Hepatocyte (in vitro differentiated cells): ENCODE results near the gene ANKHD1. TPM values are rescaled to one million over a fixed set of nuclear protein-coding genes. Genes with fewer than 3 reads are reported as not detected.

Source experiments
- DNase-seq: peaks from one replicate; pipeline ENCODE4 v3.0.0-alpha.2; 2016; ENCODE audit warnings: low spot score
- H2AFZ ChIP-seq: fragments of 200-600 bp; sonication (generic); 2 replicates; pipeline ENCODE4 v1.6.0; 2016; ENCODE audit warnings: antibody characterized with exemption, mild to moderate bottlenecking
- H3K27ac ChIP-seq: fragments of 200-600 bp; sonication (generic); 2 replicates; pipeline ENCODE4 v1.5.1; 2016; ENCODE audit warnings: mild to moderate bottlenecking
- H3K27me3 ChIP-seq: fragments of 200-600 bp; sonication (generic); 2 replicates; pipeline ENCODE4 v1.6.1; 2016
- H3K36me3 ChIP-seq: fragments of 200-600 bp; sonication (generic); replicated peaks from 2 replicates; pipeline ENCODE4 v1.5.1; 2016; ENCODE audit warnings: low read depth; ENCODE audit not compliant: insufficient read depth
- H3K4me1 ChIP-seq: fragments of 200-600 bp; sonication (generic); 2 replicates; pipeline ENCODE4 v1.5.1; 2016; ENCODE audit warnings: mild to moderate bottlenecking, moderate library complexity; ENCODE audit not compliant: insufficient read depth
- H3K4me2 ChIP-seq: fragments of 200-600 bp; sonication (generic); 2 replicates; pipeline ENCODE4 v1.6.0; 2016
- H3K4me3 ChIP-seq: fragments of 200-600 bp; sonication (generic); 2 replicates; pipeline ENCODE4 v1.5.1; 2016; ENCODE audit warnings: mild to moderate bottlenecking
- H3K79me2 ChIP-seq: fragments of 200-600 bp; sonication (generic); 2 replicates; pipeline ENCODE4 v1.6.0; 2017; ENCODE audit warnings: mild to moderate bottlenecking
- H3K9me2 ChIP-seq: fragments of 200-600 bp; sonication (generic); replicated peaks from 2 replicates; pipeline ENCODE4 v1.6.0; 2017; ENCODE audit warnings: mild to moderate bottlenecking; ENCODE audit not compliant: insufficient read depth
- H3K9me3 ChIP-seq: fragments of 200-600 bp; sonication (generic); 2 replicates; pipeline ENCODE4 v1.5.1; 2016; ENCODE audit warnings: low read depth, mild to moderate bottlenecking
- H4K20me1 ChIP-seq: fragments of 200-600 bp; sonication (generic); 2 replicates; pipeline ENCODE4 v1.6.0; 2016; ENCODE audit warnings: mild to moderate bottlenecking; ENCODE audit not compliant: insufficient read depth, poor library complexity, severe bottlenecking
- CTCF ChIP-seq: fragments of 200-600 bp; sonication (generic); IDR thresholded peaks from 2 replicates; pipeline ENCODE4 v1.5.1; 2016; ENCODE audit warnings: antibody characterized with exemption, mild to moderate bottlenecking; ENCODE audit not compliant: poor library complexity
- EZH2 ChIP-seq: fragments of 200-600 bp; sonication (generic); IDR thresholded peaks from 2 replicates; pipeline ENCODE4 v1.6.1; 2016; ENCODE audit warnings: antibody characterized with exemption, mild to moderate bottlenecking, borderline replicate concordance
- EZH2phosphoT487 ChIP-seq: fragments of 200-600 bp; sonication (generic); IDR thresholded peaks from one replicate; pipeline ENCODE4 v1.6.1; 2018; ENCODE audit warnings: antibody characterized with exemption, mild to moderate bottlenecking, low read depth, moderate library complexity; ENCODE audit not compliant: unreplicated experiment, severe bottlenecking
- WGBS: methylation state at CpG from one replicate; pipeline ENCODE4 v1.1.6; 2016; ENCODE audit warnings: low lambda C conversion rate; ENCODE audit errors: missing lambda C conversion rate; 5-methylcytosine and 5-hydroxymethylcytosine counted together
- polyA plus RNA-seq: library from polyadenylated mRNA; unstranded; fragments of >200 nt; fragmentation: Nextera tagmentation; extraction: Ambion mirVana; gene quantifications from 2 replicates; pipeline ENCODE4 v1.2.1, GENCODE V29; 2016
- total RNA-seq: library from RNA; depleted of rRNA; stranded (reverse); fragments of >200 nt; gene quantifications from 2 replicates; pipeline ENCODE4 v1.2.3, GENCODE V29; 2014

Gene ANKHD1
- total and polyA plus RNA-seq, 2 experiments from 2014 or later: 53.6 to 70.7 TPM

GRCh38 chr5:140509898-140510297 is 108.3 kb downstream of the ANKHD1 start:
- Histone ChIP-seq H2AFZ (no peak overlapping the region), H3K4me1 (no peaks in the 10 kb centered on the region), H3K9me2 (no peaks in the 10 kb centered on the region), H3K79me2 (no peaks in the 10 kb centered on the region), H3K9me3 (no peaks in the 10 kb centered on the region), H3K4me2 (no peak overlapping the region), H3K36me3 (no peaks in the 10 kb centered on the region), H3K4me3 (no peak overlapping the region), H4K20me1 (no peaks in the 10 kb centered on the region), H3K27me3 (no peaks in the 10 kb centered on the region), H3K27ac (no peak overlapping the region)
- 91% methylated on average over 4 of the region's 4 CpGs for WGBS
- DNase-seq: no peak
- TF ChIP-seq CTCF (no peak), EZH2 (no peak), EZH2phosphoT487 (no peak)

- Histone ChIP-seq H3K27me3 (no peaks in the 10 kb centered on the region), H2AFZ (no peak overlapping the region), H3K4me2 (no peak overlapping the region), H3K27ac (no peak overlapping the region), H3K4me1 (no peaks in the 10 kb centered on the region), H3K36me3 (no peaks in the 10 kb centered on the region), H3K79me2 (no peaks in the 10 kb centered on the region), H3K4me3 (no peak overlapping the region), H3K9me3 (no peaks in the 10 kb centered on the region), H3K9me2 (no peaks in the 10 kb centered on the region), H4K20me1 (no peaks in the 10 kb centered on the region)
- WGBS: 96% methylated on average over 2 of the region's 2 CpGs
- no peak for DNase-seq
- TF ChIP-seq EZH2phosphoT487: no peak
- no peak for TF ChIP-seq EZH2
- TF ChIP-seq CTCF: no peak
Observed at GRCh38 chr5:140513124-140513523, 111.5 kb downstream of the ANKHD1 start.

GRCh38 chr5:140524003-140524402 is 122.4 kb downstream of the ANKHD1 start:
- no peaks in the 10 kb centered on the region for H3K27me3 ChIP-seq
- H3K9me3 ChIP-seq: no peaks in the 10 kb centered on the region
- H3K79me2 ChIP-seq: no peaks in the 10 kb centered on the region
- H3K36me3 ChIP-seq: no peaks in the 10 kb centered on the region
- no peak for DNase-seq
- H3K4me2 ChIP-seq: no peak overlapping the region
- no peaks in the 10 kb centered on the region for H3K9me2 ChIP-seq
- 96% methylated on average over 2 of the region's 2 CpGs for WGBS
- TF ChIP-seq EZH2: no peak
- TF ChIP-seq EZH2phosphoT487: no peak
- TF ChIP-seq CTCF: no peak
- H3K27ac ChIP-seq: no peak overlapping the region
- no peaks in the 10 kb centered on the region for H3K4me1 ChIP-seq
- H2AFZ ChIP-seq: no peak overlapping the region
- no peak overlapping the region for H3K4me3 ChIP-seq
- no peaks in the 10 kb centered on the region for H4K20me1 ChIP-seq

- H3K4me3 ChIP-seq: no peak overlapping the region
- no peaks in the 10 kb centered on the region for H3K36me3 ChIP-seq
- no peaks in the 10 kb centered on the region for H3K27me3 ChIP-seq
- no peak overlapping the region for H2AFZ ChIP-seq
- TF ChIP-seq CTCF: no peak
- no peak for TF ChIP-seq EZH2phosphoT487
- no peak for TF ChIP-seq EZH2
- DNase-seq: no peak
- no peak overlapping the region for H3K4me2 ChIP-seq
- H4K20me1 ChIP-seq: no peaks in the 10 kb centered on the region
- H3K79me2 ChIP-seq: no peaks in the 10 kb centered on the region
- H3K4me1 ChIP-seq: no peaks in the 10 kb centered on the region
- H3K9me2 ChIP-seq: no peaks in the 10 kb centered on the region
- no peaks in the 10 kb centered on the region for H3K9me3 ChIP-seq
- 100% methylated on average over 1 of the region's 1 CpG for WGBS
- no peak overlapping the region for H3K27ac ChIP-seq
Observed at GRCh38 chr5:140540227-140540626, 138.6 kb downstream of the ANKHD1 start.
